OCI-LY3 (cell line): ENCODE measurements around the gene SPAG7.

ENCODE experiments used
- CTCF ChIP-seq: fragments of 200-600, 300-600 bp; sonication (generic); IDR thresholded peaks from 2 replicates; pipeline ENCODE4 v1.5.1; 2014; ENCODE audit warnings: antibody characterized with exemption, low read length, low read depth
- EZH2phosphoT487 ChIP-seq: fragments of 200-600 bp; shearing (Covaris generic); IDR thresholded peaks from 2 replicates; pipeline ENCODE4 v1.6.1; 2018; ENCODE audit warnings: antibody characterized with exemption, mixed run types, low read depth

GRCh38 chr17:4919511-4920047, 48.0 kb downstream of the SPAG7 start:
- TF ChIP-seq CTCF (no peak), EZH2phosphoT487 (no peak)
